ENCODE results near the gene CSK. TPM values are rescaled to one million over a fixed set of nuclear protein-coding genes. Genes with fewer than 3 reads are reported as not detected.

The CSK gene
- total RNA-seq, 1 donor from 2014 or later: 557 TPM

- CTCF ChIA-PET: interaction anchor here (0.8 to 26.2 kb wide), 2 partner anchors 9 to 26 kb away, joined by 3 to 1146 read pairs; partner anchors contain the start of gene CSK
These were observed 21.1 kb downstream of the CSK start for GRCh38 chr15:74802862-74803447.

GRCh38 chr15:74804935-74805334, 23.1 kb downstream of the CSK start:
- peaks cover 42% of the 10 kb centered on the region for H3K4me1 Mint-ChIP-seq
- DNase-seq (no peak), ATAC-seq (ENCODE audit: low read depth) (no peak)
- peaks cover 50% of the 10 kb centered on the region for H3K36me3 Mint-ChIP-seq (ENCODE audit: low read depth)
- H3K27ac Mint-ChIP-seq: peak overlapping the region; percentile 61
- H3K27me3 Mint-ChIP-seq: no peaks in the 10 kb centered on the region
- CTCF ChIA-PET: interaction anchor here (0.9 to 26.2 kb wide), 4 partner anchors 9 to 170 kb away, joined by 3 to 1146 read pairs (median 4); partner anchors contain the start of gene CSK
- POLR2A ChIA-PET: interaction anchor here (0.8 to 32.5 kb wide), 3 partner anchors 14 to 69 kb away, joined by 3 to 2569 read pairs (median 3); partner anchors contain the start of gene CSK
- no peaks in the 10 kb centered on the region for H3K9me3 Mint-ChIP-seq
- no peak overlapping the region for H3K4me3 Mint-ChIP-seq
- no peak for TF ChIP-seq CTCF (IDR thresholded peaks at IDR 0.05)
- intact Hi-C loops (cut with micrococcal nuclease): no loop called here

More at GRCh38 chr15:74802862-74803447, 21.1 kb downstream of the CSK start:
- H3K9me3 Mint-ChIP-seq: no peaks in the 10 kb centered on the region
- POLR2A ChIA-PET: interaction anchor here (0.6 to 32.5 kb wide), 2 partner anchors 9 to 23 kb away, joined by 5 to 2569 read pairs; partner anchors contain the start of gene CSK
- no peak for ATAC-seq (ENCODE audit: low read depth)
- peaks cover 69% of the 10 kb centered on the region for H3K36me3 Mint-ChIP-seq (ENCODE audit: low read depth)
- no peaks in the 10 kb centered on the region for H3K27me3 Mint-ChIP-seq
- H3K27ac Mint-ChIP-seq: peak overlapping the region; percentile 41
- H3K4me3 Mint-ChIP-seq: no peak overlapping the region
- intact Hi-C loops (cut with micrococcal nuclease): no loop called here
- H3K4me1 Mint-ChIP-seq: peaks cover 47% of the 10 kb centered on the region
- TF ChIP-seq CTCF (IDR thresholded peaks at IDR 0.05): no peak
- DNase-seq: no peak

GRCh38 chr15:74807282-74807681, 25.4 kb downstream of the CSK start:
- Mint-ChIP-seq H3K36me3 (ENCODE audit: low read depth) (peaks cover 26% of the 10 kb centered on the region), H3K27ac (peak overlapping the region; percentile 68), H3K4me1 (peaks cover 29% of the 10 kb centered on the region), H3K9me3 (no peaks in the 10 kb centered on the region), H3K27me3 (no peaks in the 10 kb centered on the region), H3K4me3 (no peak overlapping the region)
- POLR2A ChIA-PET: interaction anchor here (0.8 to 32.5 kb wide), 5 partner anchors 8 to 28 kb away, joined by 3 to 2569 read pairs (median 3); partner anchors contain the start of gene CSK
- intact Hi-C loops (cut with micrococcal nuclease): no loop called here
- no peak for TF ChIP-seq CTCF (IDR thresholded peaks at IDR 0.05)
- CTCF ChIA-PET: interaction anchor here (26.2 kb wide), 1 partner anchor 31 kb away, joined by 1146 read pairs; the partner anchor contains the start of gene CSK
- ATAC-seq (ENCODE audit: low read depth): peak; percentile 18
- no peak for DNase-seq

- H3K27me3 Mint-ChIP-seq: no peaks in the 10 kb centered on the region
- intact Hi-C loops (cut with micrococcal nuclease): no loop called here
- ChIA-PET CTCF (interaction anchor here (0.6 to 26.2 kb wide), 2 partner anchors 10 to 32 kb away, joined by 3 to 1146 read pairs; partner anchors contain the start of gene CSK), POLR2A (interaction anchor here (1.5 to 32.5 kb wide), 2 partner anchors 13 to 29 kb away, joined by 4 to 2569 read pairs; partner anchors contain the start of gene CSK)
- no peak overlapping the region for H3K4me3 Mint-ChIP-seq
- peaks cover 18% of the 10 kb centered on the region for H3K36me3 Mint-ChIP-seq (ENCODE audit: low read depth)
- H3K4me1 Mint-ChIP-seq: peaks cover 29% of the 10 kb centered on the region
- ATAC-seq (ENCODE audit: low read depth) (peak; percentile 25), DNase-seq (no peak)
- no peak for TF ChIP-seq CTCF (IDR thresholded peaks at IDR 0.05)
- H3K27ac Mint-ChIP-seq: peak overlapping the region; percentile 70
- H3K9me3 Mint-ChIP-seq: no peaks in the 10 kb centered on the region
These were observed 26.4 kb downstream of the CSK start for GRCh38 chr15:74808078-74808839.
